GM21576 (cell line): Measurements from ENCODE around the gene PARVB.

ENCODE experiments used
- ATAC-seq: cut with Tn5 transposase; IDR thresholded peaks from one replicate; pipeline ENCODE4 v1.9.1; 2021; ENCODE audit warnings: mild to moderate bottlenecking, moderate library complexity; ENCODE audit not compliant: unreplicated experiment

The PARVB gene

GRCh38 chr22:44179196-44179988 lies 155.3 kb downstream of the PARVB start:
- ATAC-seq: no peak

- ATAC-seq: no peak
These were observed 156.0 kb downstream of the PARVB start for GRCh38 chr22:44179989-44180705.

- ATAC-seq: no peak
These were observed 156.6 kb downstream of the PARVB start, which contains the start of gene PARVG for GRCh38 chr22:44180706-44181032. Gene PARVG, plus strand, starts transcription at chr22:44180925. Its CDS starts 2,405 bp downstream, at chr22:44183330.

- no peak for ATAC-seq
These were observed 157.2 kb downstream of the PARVB start for GRCh38 chr22:44181033-44181911.

- ATAC-seq: no peak
These were observed 157.9 kb downstream of the PARVB start for GRCh38 chr22:44181912-44182587.

GRCh38 chr22:44182588-44183286 lies 158.6 kb downstream of the PARVB start:
- ATAC-seq: no peak

GRCh38 chr22:44183287-44183588 lies 159.1 kb downstream of the PARVB start:
- no peak for ATAC-seq

- no peak for ATAC-seq
These were observed 159.9 kb downstream of the PARVB start for GRCh38 chr22:44184006-44184405.

- no peak for ATAC-seq
These were observed 161.4 kb downstream of the PARVB start for GRCh38 chr22:44185237-44186120.

GRCh38 chr22:44186121-44186510 lies 162.0 kb downstream of the PARVB start:
- ATAC-seq: no peak

- no peak for ATAC-seq
These were observed 162.6 kb downstream of the PARVB start for GRCh38 chr22:44186737-44187136.

- ATAC-seq: no peak
These were observed 163.6 kb downstream of the PARVB start for GRCh38 chr22:44187652-44188230.

- ATAC-seq: no peak
These were observed 164.2 kb downstream of the PARVB start for GRCh38 chr22:44188316-44188715.

GRCh38 chr22:44188986-44189630 lies 165.0 kb downstream of the PARVB start:
- ATAC-seq: no peak

- ATAC-seq: no peak
These were observed 166.4 kb downstream of the PARVB start for GRCh38 chr22:44190381-44190976.

- no peak for ATAC-seq
These were observed 166.9 kb downstream of the PARVB start for GRCh38 chr22:44191036-44191454.

- no peak for ATAC-seq
These were observed 168.2 kb downstream of the PARVB start for GRCh38 chr22:44192098-44192815.
